ENCODE results near the gene ADGRB3.

The ADGRB3 gene

GRCh38 chr6:68728159-68728979, 93.3 kb downstream of the ADGRB3 start:
- DNase-seq: no peak
- Mint-ChIP-seq H3K9me3 (no peaks in the 10 kb centered on the region), H3K4me1 (no peaks in the 10 kb centered on the region), H3K27ac (no peak overlapping the region), H3K36me3 (ENCODE audit: low read depth) (no peaks in the 10 kb centered on the region), H3K4me3 (no peak overlapping the region), H3K27me3 (ENCODE audit: low read depth, poor library complexity) (peaks cover 3% of the 10 kb centered on the region)
- no peak for TF ChIP-seq CTCF (IDR thresholded peaks at IDR 0.05)

- H3K27ac Mint-ChIP-seq: no peak overlapping the region
- DNase-seq: no peak
- no peaks in the 10 kb centered on the region for H3K36me3 Mint-ChIP-seq (ENCODE audit: low read depth)
- no peak for TF ChIP-seq CTCF (IDR thresholded peaks at IDR 0.05)
- no peaks in the 10 kb centered on the region for H3K4me1 Mint-ChIP-seq
- no peak overlapping the region for H3K4me3 Mint-ChIP-seq
- peaks cover 3% of the 10 kb centered on the region for H3K27me3 Mint-ChIP-seq (ENCODE audit: low read depth, poor library complexity)
- H3K9me3 Mint-ChIP-seq: no peaks in the 10 kb centered on the region
Observed at GRCh38 chr6:68729377-68729903, 94.4 kb downstream of the ADGRB3 start.

GRCh38 chr6:68730291-68731054, 95.4 kb downstream of the ADGRB3 start:
- Mint-ChIP-seq H3K27ac (no peak overlapping the region), H3K27me3 (ENCODE audit: low read depth, poor library complexity) (peaks cover 2% of the 10 kb centered on the region), H3K9me3 (no peaks in the 10 kb centered on the region), H3K4me3 (no peak overlapping the region), H3K36me3 (ENCODE audit: low read depth) (no peaks in the 10 kb centered on the region), H3K4me1 (no peaks in the 10 kb centered on the region)
- no peak for DNase-seq
- no peak for TF ChIP-seq CTCF (IDR thresholded peaks at IDR 0.05)

GRCh38 chr6:68732423-68732822, 97.3 kb downstream of the ADGRB3 start:
- no peak overlapping the region for H3K27ac Mint-ChIP-seq
- no peak for TF ChIP-seq CTCF (IDR thresholded peaks at IDR 0.05)
- no peaks in the 10 kb centered on the region for H3K4me1 Mint-ChIP-seq
- no peak for DNase-seq
- no peaks in the 10 kb centered on the region for H3K36me3 Mint-ChIP-seq (ENCODE audit: low read depth)
- H3K27me3 Mint-ChIP-seq (ENCODE audit: low read depth, poor library complexity): no peaks in the 10 kb centered on the region
- no peak overlapping the region for H3K4me3 Mint-ChIP-seq
- H3K9me3 Mint-ChIP-seq: no peaks in the 10 kb centered on the region

GRCh38 chr6:68735866-68736265, 100.8 kb downstream of the ADGRB3 start:
- TF ChIP-seq CTCF (IDR thresholded peaks at IDR 0.05): no peak
- DNase-seq: no peak
- Mint-ChIP-seq H3K4me1 (no peaks in the 10 kb centered on the region), H3K4me3 (no peak overlapping the region), H3K9me3 (no peaks in the 10 kb centered on the region), H3K27me3 (ENCODE audit: low read depth, poor library complexity) (no peaks in the 10 kb centered on the region), H3K36me3 (ENCODE audit: low read depth) (no peaks in the 10 kb centered on the region), H3K27ac (no peak overlapping the region)
